Kidney (tissue), 14 donors: ENCODE data around the gene PDGFB. TPM values are rescaled to one million over a fixed set of nuclear protein-coding genes. Genes with fewer than 3 reads are reported as not detected.

Experiments
- DNase-seq, 5 donors: peaks; one replicate each; pipeline ENCODE4 v3.0.0-alpha.2; 2013 to 2020
- FAIRE-seq: peaks from 2 replicates; lab custom pipeline; 2012; peaks lifted over from hg19 to GRCh38; lab: Jason Lieb, UNC
- H3K27ac ChIP-seq, 2 donors: one replicate each; pipeline ENCODE4 v1.7.0; 2013; ENCODE audit warnings: low read depth in 2 of 2, low read length in 2 of 2, inconsistent platforms in 1 of 2
- H3K27me3 ChIP-seq: one replicate; pipeline ENCODE4 v1.7.1; 2013; ENCODE audit warnings: low read length, inconsistent platforms; ENCODE audit not compliant: control insufficient read depth, insufficient read depth
- H3K36me3 ChIP-seq, 3 donors: one replicate each; pipeline versions ENCODE4 v1.7.0 to v1.7.1; 2013; ENCODE audit warnings: low read length in 3 of 3, control low read depth in 1 of 3, inconsistent platforms in 1 of 3; ENCODE audit not compliant: insufficient read depth in 3 of 3, control insufficient read depth in 2 of 3
- H3K4me1 ChIP-seq, 3 donors: one replicate each; pipeline versions ENCODE4 v1.7.0 to v1.7.1; 2013; ENCODE audit warnings: low read length in 3 of 3, inconsistent platforms in 1 of 3, low read depth in 1 of 3; ENCODE audit not compliant: control insufficient read depth in 2 of 3, insufficient read depth in 2 of 3
- H3K4me3 ChIP-seq, 3 donors: one replicate each; pipeline versions ENCODE4 v1.7.0 to v1.8.1; 2013; ENCODE audit warnings: low read length in 3 of 3, control low read depth in 1 of 3, inconsistent platforms in 1 of 3
- H3K9ac ChIP-seq, 3 donors: one replicate each; pipeline versions ENCODE4 v1.7.0 to v1.7.1; 2013; ENCODE audit warnings: low read length in 3 of 3, control low read depth in 1 of 3, inconsistent platforms in 1 of 3
- H3K9me3 ChIP-seq, 3 donors: one replicate each; pipeline versions ENCODE4 v1.7.0 to v1.7.1; 2013; ENCODE audit warnings: low read length in 3 of 3, control low read depth in 1 of 3, inconsistent platforms in 1 of 3; ENCODE audit not compliant: control insufficient read depth in 2 of 3, insufficient read depth in 1 of 3
- CTCF ChIP-seq: IDR thresholded peaks from 3 replicates; pipeline ENCODE4 v1.5.1; 2012; ENCODE audit warnings: mild to moderate bottlenecking, moderate library complexity, borderline replicate concordance; ENCODE audit not compliant: insufficient read depth; ENCODE audit errors: extremely low read depth
- intact Hi-C: fragments of 100-400 bp; cut with DNase I; formaldehyde crosslinking; loops from one replicate; pipeline ENCODE4 v1.11.1; 2022
- polyA plus RNA-seq: library from polyadenylated mRNA; stranded (reverse); fragments of 350-450 nt; fragmentation: Illumina TruSeq; extraction: RNeasy Lipid Tissue Mini Kit (QIAGEN cat#74804); gene quantifications from one replicate; pipeline ENCODE4 v1.2.3, GENCODE V29; 2014; ENCODE audit warnings: low read depth, low replicate concordance; ENCODE audit not compliant: insufficient read depth
- total RNA-seq: library from RNA; stranded (reverse); fragmentation: NEBNext Ultra II Directional; extraction: Animal tissue kit (Norgen Biotek cat#: 25700); gene quantifications from one replicate; pipeline ENCODE4 v1.2.1, GENCODE V29; 2021
- donor health status: control.
- donor health status: control.
- donor health status: control.
- donor health status: control.
- donor health status: control.
- donor health status: DM: yes; HTN: yes; CAD: no.
- donor health status: Normal renal cell carcinoma (clear cell type).

The PDGFB gene
- total and polyA plus RNA-seq, 2 donors from 2014 or later = 10.4 to 14.2 TPM

GRCh38 chr22:39283322-39284141 lies 38.8 kb upstream of the PDGFB start:
- H3K9me3 ChIP-seq = peaks cover 0 to 6% (median 0%) of the 10 kb centered on the region in 3 donors
- no peak overlapping the region for H3K4me3 ChIP-seq
- H3K36me3 ChIP-seq = no peaks in the 10 kb centered on the region
- H3K27me3 ChIP-seq = no peaks in the 10 kb centered on the region
- intact Hi-C loops = no loop called here
- peak in 3 of 5 donors; percentile 56 to 97 (median 69) for DNase-seq
- peak overlapping the region in 1 of 3 donors; percentile 78 for H3K9ac ChIP-seq
- FAIRE-seq = no peak
- H3K27ac ChIP-seq = peak overlapping the region; percentile 80 to 90
- TF ChIP-seq CTCF = no peak
- peaks cover 4 to 38% (median 28%) of the 10 kb centered on the region in 3 donors for H3K4me1 ChIP-seq

GRCh38 chr22:39282645-39283321 lies 38.0 kb upstream of the PDGFB start:
- Histone ChIP-seq H3K27me3 (no peaks in the 10 kb centered on the region), H3K9me3 (peaks cover 0 to 6% (median 0%) of the 10 kb centered on the region in 3 donors), H3K27ac (peak overlapping the region; percentile 80 to 90), H3K4me3 (no peak overlapping the region), H3K36me3 (no peaks in the 10 kb centered on the region), H3K4me1 (peaks cover 4 to 32% (median 28%) of the 10 kb centered on the region in 3 donors), H3K9ac (peak overlapping the region in 2 of 3 donors; percentile 32 to 78)
- no peak for TF ChIP-seq CTCF
- FAIRE-seq (no peak), DNase-seq (peak in 1 of 5 donors; percentile 50)
- intact Hi-C loops = no loop called here

- no peak for FAIRE-seq
- Histone ChIP-seq H3K9ac (no peak overlapping the region), H3K4me1 (peaks cover 0 to 20% (median 20%) of the 10 kb centered on the region in 3 donors), H3K27ac (no peak overlapping the region), H3K36me3 (no peaks in the 10 kb centered on the region), H3K9me3 (peaks cover 0 to 6% (median 0%) of the 10 kb centered on the region in 3 donors), H3K27me3 (no peaks in the 10 kb centered on the region), H3K4me3 (no peak overlapping the region)
- TF ChIP-seq CTCF = no peak
- no peak for DNase-seq
- intact Hi-C loops = no loop called here
These were observed 36.3 kb upstream of the PDGFB start for GRCh38 chr22:39281126-39281525.
